Vagina (tissue), 2 donors: ENCODE measurements around the gene NBPF1. TPM values are rescaled to one million over a fixed set of nuclear protein-coding genes. Genes with fewer than 3 reads are reported as not detected.
A peak's percentile ranks its signal among the peaks of the same experiment; 100 is the strongest.
"Not testable (repeated sequence)": the region's sequence is repeated elsewhere in the genome, so short reads cannot be mapped to it uniquely, and the experiment has no call there.

Source experiments
- DNase-seq, 2 donors: peaks; one replicate each; pipeline ENCODE4 v3.0.0-alpha.2; 2017; ENCODE audit errors: extremely low spot score in 2 of 2
- H3K27ac ChIP-seq: fragments of 200-600 bp; sonication (generic); one replicate; pipeline ENCODE4 v1.5.1; 2019
- H3K27me3 ChIP-seq: fragments of 200-600 bp; sonication (generic); one replicate; pipeline ENCODE4 v1.5.1; 2019
- H3K36me3 ChIP-seq, 2 donors: fragments of 200-600 bp; sonication (generic); one replicate each; pipeline ENCODE4 v1.5.1; 2017 to 2019
- H3K4me1 ChIP-seq: fragments of 200-600 bp; sonication (generic); one replicate; pipeline ENCODE4 v1.5.1; 2019
- H3K4me3 ChIP-seq, 2 donors: fragments of 200-600 bp; sonication (generic); 1 replicate in 1 of 2; 2 replicates in 1 of 2; pipeline ENCODE4 v1.5.1; 2016 to 2019
- H3K9me3 ChIP-seq: fragments of 200-600 bp; sonication (generic); one replicate; pipeline ENCODE4 v1.5.1; 2019
- intact Hi-C: fragments of 100-400 bp; cut with DNase I; formaldehyde crosslinking; loops from one replicate; pipeline ENCODE4 v1.15.1; 2023
- total RNA-seq: library from RNA; depleted of rRNA; stranded (reverse); fragments of >200 nt; gene quantifications from one replicate; pipeline ENCODE4 v1.2.3, GENCODE V29; 2016

NBPF1 gene
- total RNA-seq, 1 donor from 2014 or later = 45.9 TPM

GRCh38 chr1:16545682-16546095 is 67.7 kb downstream of the NBPF1 start:
- DNase-seq = not testable (repeated sequence)

GRCh38 chr1:16540421-16540893 is 72.9 kb downstream of the NBPF1 start:
- DNase-seq, H3K9me3 ChIP-seq, H3K4me1 ChIP-seq, H3K27me3 ChIP-seq, H3K4me3 ChIP-seq, H3K36me3 ChIP-seq, H3K27ac ChIP-seq, intact Hi-C loops: not testable (repeated sequence)

More at GRCh38 chr1:16545682-16546095, 67.7 kb downstream of the NBPF1 start:
- H3K9me3 ChIP-seq, H3K36me3 ChIP-seq, H3K27me3 ChIP-seq, H3K4me1 ChIP-seq, H3K4me3 ChIP-seq, intact Hi-C loops, H3K27ac ChIP-seq: not testable (repeated sequence)

- H3K4me3 ChIP-seq, H3K36me3 ChIP-seq, H3K27me3 ChIP-seq, intact Hi-C loops, H3K4me1 ChIP-seq, H3K27ac ChIP-seq, H3K9me3 ChIP-seq, DNase-seq: not testable (repeated sequence)
Measured at GRCh38 chr1:16537528-16537927, 75.8 kb downstream of the NBPF1 start.

GRCh38 chr1:16536796-16537195 is 76.6 kb downstream of the NBPF1 start:
- H3K4me1 ChIP-seq, DNase-seq, H3K27ac ChIP-seq, H3K4me3 ChIP-seq, H3K27me3 ChIP-seq, H3K36me3 ChIP-seq, H3K9me3 ChIP-seq, intact Hi-C loops: not testable (repeated sequence)

- H3K4me1 ChIP-seq, H3K36me3 ChIP-seq, H3K27me3 ChIP-seq, intact Hi-C loops, DNase-seq, H3K27ac ChIP-seq, H3K9me3 ChIP-seq: not testable (repeated sequence)
- peak overlapping the region in 1 of 2 donors; percentile 44 for H3K4me3 ChIP-seq
Measured at GRCh38 chr1:16535898-16536297, 77.5 kb downstream of the NBPF1 start.

GRCh38 chr1:16535487-16535886 is 77.9 kb downstream of the NBPF1 start:
- H3K4me1 ChIP-seq, H3K27me3 ChIP-seq, H3K36me3 ChIP-seq, DNase-seq, H3K27ac ChIP-seq, H3K9me3 ChIP-seq, intact Hi-C loops: not testable (repeated sequence)
- H3K4me3 ChIP-seq = peak overlapping the region; percentile 5 to 44

- DNase-seq, H3K27ac ChIP-seq, H3K36me3 ChIP-seq, H3K4me1 ChIP-seq, H3K9me3 ChIP-seq, intact Hi-C loops, H3K27me3 ChIP-seq: not testable (repeated sequence)
- peak overlapping the region; percentile 5 to 44 for H3K4me3 ChIP-seq
Measured at GRCh38 chr1:16534829-16535456, 78.4 kb downstream of the NBPF1 start.

- peak overlapping the region in 1 of 2 donors; percentile 44 for H3K4me3 ChIP-seq
- H3K36me3 ChIP-seq, H3K27me3 ChIP-seq, H3K27ac ChIP-seq, intact Hi-C loops, H3K4me1 ChIP-seq, DNase-seq, H3K9me3 ChIP-seq: not testable (repeated sequence)
Measured at GRCh38 chr1:16534239-16534828, 79.0 kb downstream of the NBPF1 start.

GRCh38 chr1:16532235-16532991 is 81.0 kb downstream of the NBPF1 start:
- H3K27me3 ChIP-seq = not testable (repeated sequence)

GRCh38 chr1:16528338-16528737 is 85.0 kb downstream of the NBPF1 start:
- H3K4me3 ChIP-seq, H3K27me3 ChIP-seq, H3K36me3 ChIP-seq, DNase-seq, H3K4me1 ChIP-seq, H3K27ac ChIP-seq, intact Hi-C loops, H3K9me3 ChIP-seq: not testable (repeated sequence)

More at GRCh38 chr1:16532235-16532991, 81.0 kb downstream of the NBPF1 start:
- H3K27ac ChIP-seq, H3K36me3 ChIP-seq, H3K9me3 ChIP-seq, intact Hi-C loops, DNase-seq, H3K4me3 ChIP-seq, H3K4me1 ChIP-seq: not testable (repeated sequence)

GRCh38 chr1:16525769-16526168 is 87.6 kb downstream of the NBPF1 start:
- H3K27me3 ChIP-seq, DNase-seq, intact Hi-C loops, H3K9me3 ChIP-seq, H3K4me3 ChIP-seq, H3K4me1 ChIP-seq, H3K36me3 ChIP-seq, H3K27ac ChIP-seq: not testable (repeated sequence)

- intact Hi-C loops, DNase-seq, H3K9me3 ChIP-seq, H3K4me3 ChIP-seq, H3K27me3 ChIP-seq, H3K36me3 ChIP-seq, H3K27ac ChIP-seq, H3K4me1 ChIP-seq: not testable (repeated sequence)
Measured at GRCh38 chr1:16521679-16522078, 91.7 kb downstream of the NBPF1 start.
